GM12873 (cell line): Measurements from ENCODE around the gene LPAR1.

Source experiments
- CTCF ChIP-seq: IDR thresholded peaks from 2 replicates; pipeline ENCODE4 v1.5.1; 2012; ENCODE audit warnings: low read depth, mild to moderate bottlenecking, moderate library complexity, low read length, control low read depth; ENCODE audit not compliant: insufficient read depth; ENCODE audit errors: missing control alignments

The LPAR1 gene

GRCh38 chr9:111038331-111039230 lies at the start of gene LPAR1:
Gene LPAR1, minus strand, starts transcription at chr9:111038470. Its CDS starts 66,353 bp downstream, at chr9:110972117.
- TF ChIP-seq CTCF = no peak

GRCh38 chr9:111078391-111079038 lies 40.2 kb upstream of the LPAR1 start:
- TF ChIP-seq CTCF = no peak

GRCh38 chr9:111076519-111076918 lies 38.2 kb upstream of the LPAR1 start:
- TF ChIP-seq CTCF = no peak

GRCh38 chr9:111076042-111076441 lies 37.8 kb upstream of the LPAR1 start:
- no peak for TF ChIP-seq CTCF

GRCh38 chr9:111074395-111074794 lies 36.1 kb upstream of the LPAR1 start:
- TF ChIP-seq CTCF = no peak

- TF ChIP-seq CTCF = no peak
These were observed 30.9 kb upstream of the LPAR1 start for GRCh38 chr9:111069183-111069582.

- no peak for TF ChIP-seq CTCF
These were observed 30.5 kb upstream of the LPAR1 start for GRCh38 chr9:111068771-111069170.
